Cardiac septum (tissue), 1 donor: Measurements from ENCODE around the gene RPS17. TPM values are rescaled to one million over a fixed set of nuclear protein-coding genes. Genes with fewer than 3 reads are reported as not detected.
A peak's percentile ranks its signal among the peaks of the same experiment; 100 is the strongest.
"Not testable (repeated sequence)": the region's sequence is repeated elsewhere in the genome, so short reads cannot be mapped to it uniquely, and the experiment has no call there.

Source experiments
- DNase-seq: peaks from one replicate; pipeline ENCODE4 v3.0.0-alpha.2; 2020; ENCODE audit warnings: low spot score
- intact Hi-C: fragments of 100-400 bp; cut with DNase I; formaldehyde crosslinking; loops from one replicate; pipeline ENCODE4 v1.14.0; 2022
- total RNA-seq: library from RNA; stranded (reverse); fragmentation: NEBNext Ultra II Directional; extraction: Animal tissue kit (Norgen Biotek cat#: 25700); gene quantifications from one replicate; pipeline ENCODE4 v1.2.1, GENCODE V29; 2021
- donor health status: DM: no; HTN: no; CAD: no.

The RPS17 gene
- total RNA-seq, 1 donor from 2014 or later: 614 TPM

DNA sequence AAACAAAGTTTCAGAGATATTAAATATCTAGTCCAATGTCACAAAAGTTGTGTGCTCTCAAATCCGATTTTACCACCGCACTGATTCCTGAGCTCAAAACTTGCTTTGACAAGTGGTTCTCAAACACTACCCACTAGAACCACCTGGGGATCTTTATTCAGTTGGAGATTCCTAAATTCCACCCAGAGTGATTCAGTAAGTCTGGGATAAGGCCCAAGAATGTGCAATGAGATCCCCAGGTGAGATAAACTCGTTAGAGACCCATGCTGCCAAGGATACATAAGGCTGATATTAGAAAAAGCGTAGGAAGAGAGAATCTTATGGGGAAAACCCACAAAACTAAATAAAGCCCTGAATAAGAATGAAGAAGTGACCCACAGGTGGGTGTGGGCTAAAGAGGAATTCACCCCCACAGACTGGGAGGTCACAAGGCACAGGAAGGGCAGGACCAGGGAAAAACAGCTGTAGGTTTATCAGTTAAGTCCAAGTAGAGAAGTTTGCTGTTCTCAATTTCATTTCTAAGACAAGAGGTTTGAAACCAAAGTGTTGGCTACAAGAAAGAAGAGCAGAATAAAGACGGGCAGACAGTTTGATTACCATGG, 11.5 kb upstream of the RPS17 start:
- DNase-seq: no peak
- intact Hi-C loops: no loop called here

DNA sequence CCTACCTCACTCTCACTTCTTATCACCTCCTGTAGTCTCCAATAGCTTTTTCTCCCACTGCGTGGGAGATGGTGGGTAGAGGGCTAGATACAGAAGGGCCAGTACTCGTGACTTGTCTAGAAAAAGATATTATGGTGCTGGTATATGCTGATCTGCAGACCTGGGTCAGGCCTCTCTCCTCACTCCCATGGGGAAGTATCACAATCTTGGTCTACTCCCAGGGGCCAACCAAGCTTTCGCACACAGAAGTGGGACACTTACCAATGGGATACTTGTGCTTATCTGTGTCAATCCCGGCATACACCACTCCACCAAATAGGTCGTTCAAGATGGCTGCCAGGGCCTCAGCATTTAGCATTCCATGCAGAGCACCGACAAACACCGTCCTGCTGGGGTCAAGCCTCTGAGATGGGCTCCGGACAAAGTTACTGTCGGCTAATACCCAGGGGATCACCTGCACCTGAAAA, 9.0 kb upstream of the RPS17 start:
- DNase-seq: peak; percentile 44
- intact Hi-C loops: no loop called here

DNA sequence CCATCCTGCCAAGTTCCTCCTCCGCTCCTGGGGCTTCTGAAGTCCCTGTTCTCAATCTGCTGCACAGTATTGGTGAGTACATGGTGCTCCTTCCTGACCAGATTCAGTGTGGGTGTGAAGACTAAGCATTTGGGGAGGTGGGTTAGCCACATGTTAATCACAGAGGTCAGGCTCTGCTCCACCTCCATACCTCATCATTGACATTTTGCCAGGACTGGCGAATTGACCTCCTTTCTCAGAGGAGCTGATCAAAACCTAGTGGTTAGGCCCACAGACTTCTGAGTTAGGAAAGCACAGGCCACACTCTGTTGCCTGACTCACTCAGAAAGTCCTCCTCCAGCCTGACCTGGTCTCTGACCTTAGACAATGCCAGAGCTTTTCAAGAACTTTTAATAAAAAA, 8.4 kb upstream of the RPS17 start:
- intact Hi-C loops: no loop called here
- DNase-seq: peak; percentile 41

DNA sequence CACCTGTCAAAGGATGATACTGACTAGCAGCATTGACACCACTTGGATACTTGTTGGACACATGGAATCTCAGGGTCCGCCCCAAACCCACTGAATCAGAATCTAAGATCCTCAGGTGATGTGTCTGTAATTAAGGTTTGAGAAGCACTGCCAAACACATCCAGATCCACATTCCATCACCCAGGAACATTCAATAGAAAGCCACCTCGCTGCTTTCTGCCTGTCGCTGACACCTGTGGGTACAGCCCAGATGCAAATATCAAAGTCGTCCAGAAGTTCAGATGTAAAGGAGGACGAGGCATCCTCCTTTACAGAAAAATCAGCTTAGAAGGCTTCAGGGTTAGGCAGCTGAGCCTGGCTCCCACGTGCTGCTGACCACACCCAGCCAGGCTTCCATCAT, 5.2 kb upstream of the RPS17 start:
- intact Hi-C loops: no loop called here
- no peak for DNase-seq

DNA sequence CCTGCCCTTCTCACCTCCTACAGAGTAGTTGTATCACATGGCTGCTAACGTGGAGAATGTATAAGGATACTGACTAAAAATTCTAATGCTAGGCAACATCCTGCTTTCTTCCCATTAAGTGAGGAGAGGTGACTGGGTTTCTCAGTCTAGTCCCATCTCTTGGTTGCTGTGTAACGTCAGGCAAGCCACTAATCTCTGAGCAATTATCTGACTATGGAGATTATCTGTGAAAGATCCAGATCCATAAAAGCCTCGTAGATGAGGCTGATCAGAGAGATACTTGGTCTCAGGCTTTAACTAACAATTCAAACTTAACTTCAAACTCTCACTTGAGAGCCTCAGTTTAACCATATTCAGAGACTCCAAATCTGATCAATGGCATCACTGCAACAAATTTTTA, 4.7 kb upstream of the RPS17 start:
- no peak for DNase-seq
- intact Hi-C loops: no loop called here

DNA sequence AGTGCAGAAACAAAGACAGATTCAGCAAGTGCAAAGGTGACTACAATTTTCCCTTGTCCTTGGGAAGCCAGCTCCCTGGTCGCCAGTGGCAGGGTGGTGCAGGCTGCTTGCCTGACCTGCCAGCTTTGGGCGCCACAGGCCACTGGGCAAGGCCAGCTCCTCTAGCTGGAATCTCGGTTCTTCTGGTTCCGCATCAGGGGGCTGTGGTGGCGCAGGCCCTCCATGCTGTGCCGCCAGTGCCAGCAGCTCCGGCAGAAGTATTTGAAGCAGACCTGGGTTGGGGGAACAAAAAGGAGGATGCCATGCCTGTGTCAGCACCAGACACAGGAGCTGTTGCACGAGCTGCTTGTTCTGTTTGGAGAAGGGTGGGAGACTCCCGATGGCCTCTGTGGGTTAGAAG, 4.2 kb upstream of the RPS17 start:
- peak; percentile 27 for DNase-seq
- intact Hi-C loops: no loop called here

DNA sequence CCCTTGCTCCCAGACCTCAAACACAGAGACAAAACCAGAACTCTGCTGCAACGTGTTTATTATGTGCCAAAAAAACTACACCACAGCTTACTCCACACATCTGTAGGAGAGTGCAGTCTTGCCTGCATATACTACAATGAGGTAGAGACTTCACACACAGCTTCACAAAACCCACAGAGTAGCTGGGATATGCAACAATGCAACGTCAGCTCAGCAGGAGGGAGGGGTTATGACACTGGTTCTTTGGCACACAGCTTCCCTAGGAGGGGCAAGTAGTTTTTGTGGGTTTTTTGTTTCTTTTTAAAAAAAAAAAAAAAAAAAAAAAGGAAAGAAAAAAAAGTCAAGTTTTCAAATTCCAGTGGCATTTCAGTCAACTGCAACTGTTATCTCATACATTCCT, 2.9 kb upstream of the RPS17 start:
- no peak for DNase-seq
- intact Hi-C loops: no loop called here

DNA sequence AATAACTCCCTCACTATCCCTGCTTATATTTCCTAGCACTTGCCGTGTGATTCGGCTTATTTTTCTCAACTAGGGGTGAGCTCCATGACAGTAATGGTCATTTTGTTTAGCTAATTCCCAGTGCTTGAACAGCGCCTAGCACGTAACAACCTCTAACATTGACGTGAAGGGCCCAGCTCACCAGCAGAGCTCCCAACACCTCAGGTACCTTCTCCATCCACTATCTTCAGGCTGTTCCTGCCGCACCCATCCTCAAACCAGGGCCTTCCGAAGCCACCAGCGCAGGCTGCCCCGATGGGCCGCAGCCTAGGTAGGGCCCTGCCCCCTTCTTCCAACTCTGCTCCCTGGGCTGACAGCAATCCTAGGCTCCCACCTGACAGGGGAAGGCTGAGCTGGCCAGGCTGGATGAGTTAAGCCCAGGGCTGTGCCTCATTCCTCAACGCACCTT, 751 bp upstream of the RPS17 start:
- no peak for DNase-seq
- intact Hi-C loops: loop anchor here (1.0 kb wide), 1 partner anchor 209 kb away; no protein-coding TSS in a partner anchor

DNA sequence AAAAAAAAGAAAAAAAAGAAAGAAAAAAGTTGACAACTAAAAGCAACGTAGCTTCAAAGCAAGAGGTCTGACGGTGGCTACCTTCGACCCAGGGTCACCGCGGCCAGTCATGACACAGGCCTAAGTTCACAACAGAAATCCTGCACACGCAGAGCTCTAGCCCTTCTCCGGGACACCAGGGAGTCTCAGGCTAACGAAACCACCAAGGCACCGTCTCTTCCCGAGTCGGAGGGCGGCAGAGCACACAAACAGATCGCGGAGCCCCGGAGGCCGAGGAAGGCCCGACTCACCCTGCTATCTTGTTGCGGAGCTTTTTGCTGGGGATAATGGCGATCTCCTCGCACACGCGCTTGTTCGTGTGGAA, 584 bp downstream of the RPS17 start:
- intact Hi-C loops: loop anchor here (1.0 kb wide), 1 partner anchor 211 kb away; no protein-coding TSS in a partner anchor
- DNase-seq: no peak

DNA sequence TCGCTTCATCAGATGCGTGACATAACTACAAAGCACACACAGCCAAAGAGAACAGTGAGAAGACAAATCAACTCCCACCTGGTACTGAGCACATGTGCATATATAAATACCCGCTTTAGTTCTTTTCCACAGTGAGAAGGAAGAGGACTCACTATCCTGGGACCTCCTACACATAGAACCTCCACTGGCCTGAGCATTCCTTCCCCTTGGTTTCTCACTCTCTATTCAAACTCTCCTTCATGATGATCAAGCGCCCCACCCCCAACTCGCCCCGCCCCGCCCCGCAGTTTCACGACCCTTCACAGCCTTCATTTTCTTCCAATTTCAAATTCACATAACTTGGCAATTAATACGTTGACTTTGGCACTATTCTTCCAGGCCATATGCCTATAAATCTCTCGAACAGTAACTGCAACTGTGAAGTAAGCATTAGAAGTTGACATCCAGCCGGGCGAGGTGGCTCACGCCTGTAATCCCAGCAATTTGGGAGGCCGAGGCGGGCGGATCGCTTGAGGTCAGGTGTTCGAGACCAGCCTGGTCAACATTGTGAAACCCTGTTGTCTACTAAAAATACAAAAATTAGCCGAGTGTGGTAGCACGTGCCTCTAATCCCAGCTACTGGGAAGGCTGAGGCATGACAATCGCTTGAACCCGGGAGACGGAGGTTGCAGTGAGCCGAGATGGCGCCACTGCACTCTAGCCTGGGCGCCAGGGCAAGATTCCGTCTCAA, 1.1 kb downstream of the RPS17 start:
- intact Hi-C loops: no loop called here
- DNase-seq: no peak

DNA sequence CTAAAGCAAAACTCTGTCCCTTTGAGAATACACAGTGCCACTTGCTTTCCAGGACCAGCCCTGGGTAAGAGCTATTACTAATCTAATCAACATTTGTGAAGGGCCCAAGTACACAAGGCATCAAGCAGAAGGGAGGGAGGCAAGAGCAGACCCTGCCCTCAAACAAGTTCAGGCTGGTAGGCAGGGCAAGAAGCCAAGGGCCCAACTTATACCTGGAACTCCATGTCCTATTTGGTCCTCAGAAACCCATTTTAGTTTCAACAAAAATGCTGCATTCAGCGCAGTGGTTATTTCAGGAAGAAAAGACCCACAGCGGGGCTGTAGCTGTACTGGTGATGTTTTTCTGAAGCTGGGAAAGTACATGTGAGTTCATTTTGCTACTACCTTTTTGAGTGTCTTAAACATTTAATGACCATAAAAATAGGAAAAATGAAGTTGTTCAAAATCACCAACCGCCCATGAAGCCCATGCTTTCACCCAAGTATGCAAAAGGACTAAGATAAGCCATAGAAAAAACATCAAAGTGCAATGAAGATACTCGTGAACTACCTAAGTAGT, 2.8 kb downstream of the RPS17 start:
- DNase-seq: no peak
- intact Hi-C loops: no loop called here

DNA sequence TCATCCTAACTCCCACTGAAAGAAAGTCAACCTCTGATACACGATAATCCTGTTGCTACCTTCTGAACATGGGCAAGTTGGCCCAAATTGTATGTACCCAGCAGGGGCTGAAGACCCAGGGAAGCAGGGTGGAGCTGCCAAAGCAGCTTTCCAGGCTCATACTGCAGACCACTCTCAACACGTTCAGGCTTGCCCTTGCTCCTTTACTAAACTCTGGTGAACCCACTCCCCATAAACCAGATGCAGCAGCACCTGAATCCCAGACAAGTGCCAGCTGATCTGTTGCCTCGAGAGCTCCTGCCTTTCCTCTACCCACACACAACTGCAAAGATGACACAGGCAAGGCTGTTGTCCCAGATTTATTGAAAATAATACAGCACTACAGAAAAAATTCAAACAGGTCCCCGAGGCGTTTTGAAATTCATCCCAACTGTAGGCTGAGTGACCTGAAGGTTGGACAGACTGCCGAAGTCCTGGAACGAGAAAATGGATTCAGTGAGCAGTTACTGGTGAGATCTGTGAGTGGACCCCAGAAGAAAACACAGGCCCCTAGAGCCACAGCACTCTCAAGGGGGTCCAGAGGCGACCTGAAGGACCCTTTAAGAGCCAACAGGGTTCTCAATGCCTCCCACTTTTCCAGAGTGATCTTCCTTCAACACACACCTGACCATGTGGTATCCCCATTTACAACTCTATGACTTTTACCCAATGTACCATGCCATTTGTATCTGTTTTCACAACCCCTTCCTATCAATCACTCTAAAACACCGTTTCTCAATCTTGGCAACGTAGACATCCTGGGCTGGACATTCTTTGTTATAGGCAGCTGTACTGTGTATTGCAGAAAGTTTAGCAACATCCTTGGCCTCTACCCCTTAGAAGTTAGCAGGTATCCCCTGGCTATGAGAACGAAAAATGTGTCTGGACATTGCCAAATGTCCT, 3.6 kb downstream of the RPS17 start:
- DNase-seq: no peak
- intact Hi-C loops: no loop called here

DNA sequence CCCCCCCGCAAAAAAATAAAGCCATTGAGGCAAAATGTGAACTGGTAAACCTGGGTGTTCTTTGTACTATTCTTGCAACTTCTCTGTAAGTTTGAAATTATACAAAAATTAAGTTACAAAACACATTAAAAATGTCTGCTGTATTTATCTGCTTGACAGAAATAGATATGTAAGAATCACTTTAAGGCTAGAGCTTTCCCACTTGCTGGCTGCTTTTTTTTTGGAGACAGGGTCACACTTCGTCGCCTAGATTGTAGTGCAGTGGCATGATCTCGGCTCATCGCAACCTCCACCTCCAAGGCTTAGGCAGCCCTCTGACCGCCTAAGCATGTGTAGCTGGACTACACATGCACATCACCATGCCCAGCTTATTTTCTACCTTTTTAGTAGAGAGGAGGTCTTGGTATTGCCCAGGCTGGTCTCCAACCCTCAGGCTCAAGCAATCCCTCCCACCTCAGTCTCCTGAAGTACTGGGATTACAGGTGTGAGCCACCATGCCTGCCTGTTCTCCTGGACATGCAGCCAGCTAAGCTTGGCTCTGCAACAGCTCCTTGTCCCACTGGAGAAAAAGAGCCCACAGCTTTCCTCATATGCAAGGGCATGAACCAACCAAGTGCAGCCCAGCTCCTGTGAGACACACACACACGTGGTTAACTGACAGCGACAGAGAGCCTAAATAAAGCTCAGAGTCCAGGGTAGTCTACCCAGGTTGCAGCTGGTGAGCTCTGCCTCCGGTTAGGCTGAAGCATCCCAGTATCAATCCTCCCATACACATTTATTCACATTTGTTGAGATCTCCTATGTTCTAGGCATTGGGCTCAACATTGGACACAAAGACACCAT, 4.5 kb downstream of the RPS17 start:
- intact Hi-C loops: no loop called here

DNA sequence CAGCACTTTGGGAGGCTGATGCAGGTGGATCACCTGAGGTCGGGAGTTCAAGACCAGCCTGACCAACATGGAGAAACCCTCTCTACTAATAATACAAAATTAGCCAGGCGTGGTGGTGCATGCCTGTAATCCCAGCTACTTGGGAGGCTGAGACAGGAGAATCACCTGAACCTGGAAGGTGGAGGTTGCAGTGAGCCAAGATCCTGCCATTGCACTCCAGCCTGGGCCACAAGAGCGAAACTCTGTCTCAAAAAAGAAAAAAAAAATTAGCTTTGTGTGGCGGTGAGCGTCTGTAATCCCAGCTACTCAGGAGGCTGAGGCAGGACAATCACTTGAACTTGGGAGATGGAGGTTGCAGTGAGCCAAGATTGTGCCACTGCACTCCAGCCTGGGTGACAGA, 5.1 kb downstream of the RPS17 start:
- DNase-seq, intact Hi-C loops: not testable (repeated sequence)

More for the DNA sequence above, 4.5 kb downstream of the RPS17 start:
- no peak for DNase-seq

DNA sequence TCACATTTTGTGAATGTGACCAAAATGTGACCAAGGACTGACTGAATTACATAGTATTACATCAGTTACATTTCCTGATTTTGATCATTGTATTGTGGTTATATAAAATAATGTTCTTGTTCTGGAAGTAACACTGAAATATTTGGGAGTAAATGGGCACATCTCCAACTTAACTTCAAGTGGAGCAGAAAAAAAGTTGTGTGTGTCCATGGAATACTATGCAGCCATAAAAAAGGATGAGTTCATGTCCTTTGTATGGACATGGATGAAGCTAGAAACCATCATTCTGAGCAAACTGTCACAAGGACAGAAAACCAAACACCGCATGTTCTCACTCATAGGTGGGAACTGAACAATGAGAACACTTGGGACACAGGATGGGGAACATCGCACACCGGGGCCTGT, 5.8 kb downstream of the RPS17 start:
- intact Hi-C loops: not testable (repeated sequence)

DNA sequence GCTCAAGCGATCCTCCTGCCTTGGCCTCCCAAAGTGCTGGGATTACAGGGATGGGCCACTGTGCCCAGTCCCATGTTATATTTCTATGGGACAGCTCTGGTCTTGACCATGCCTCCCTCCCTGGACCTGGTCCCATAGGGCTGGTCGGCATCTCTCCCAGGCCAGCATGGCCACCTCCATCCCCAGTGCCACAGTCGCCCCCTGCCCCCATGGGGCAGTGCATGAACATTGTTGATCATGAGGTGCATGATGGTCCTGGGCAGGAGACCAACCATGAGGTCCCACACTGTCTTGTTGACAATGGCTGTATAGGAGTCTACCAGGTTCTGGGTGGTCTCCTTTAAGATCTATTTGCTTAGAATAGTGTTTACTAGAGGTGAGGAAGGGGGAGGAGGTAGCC, 6.5 kb downstream of the RPS17 start:
- intact Hi-C loops: no loop called here
- DNase-seq: no peak

More for the DNA sequence above, 5.8 kb downstream of the RPS17 start:
- not testable (repeated sequence) for DNase-seq

DNA sequence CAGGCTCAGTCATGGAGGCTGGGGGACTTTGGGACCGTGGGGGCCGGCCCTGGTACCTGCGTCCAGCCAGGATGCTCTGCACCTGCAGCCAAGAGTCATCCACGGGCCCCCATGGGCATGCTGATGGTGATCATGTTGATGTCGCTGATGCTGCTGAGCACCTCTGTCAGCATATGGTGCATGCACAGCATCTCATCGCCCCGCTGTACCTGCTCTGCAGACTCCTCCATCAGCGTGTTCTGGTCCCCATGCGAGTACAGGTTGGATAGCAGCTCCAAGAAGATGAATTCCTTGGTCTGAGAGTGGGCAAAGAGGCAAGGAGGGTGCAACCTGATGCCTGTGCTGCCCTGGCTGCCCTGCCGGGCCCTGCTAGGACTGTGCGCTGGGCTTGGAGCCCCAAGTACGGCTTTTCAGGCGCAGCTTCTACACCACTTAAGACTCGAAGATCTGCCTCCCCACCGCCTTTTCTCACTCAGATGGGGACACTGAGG, 7.2 kb downstream of the RPS17 start:
- intact Hi-C loops: no loop called here
- DNase-seq: no peak

DNA sequence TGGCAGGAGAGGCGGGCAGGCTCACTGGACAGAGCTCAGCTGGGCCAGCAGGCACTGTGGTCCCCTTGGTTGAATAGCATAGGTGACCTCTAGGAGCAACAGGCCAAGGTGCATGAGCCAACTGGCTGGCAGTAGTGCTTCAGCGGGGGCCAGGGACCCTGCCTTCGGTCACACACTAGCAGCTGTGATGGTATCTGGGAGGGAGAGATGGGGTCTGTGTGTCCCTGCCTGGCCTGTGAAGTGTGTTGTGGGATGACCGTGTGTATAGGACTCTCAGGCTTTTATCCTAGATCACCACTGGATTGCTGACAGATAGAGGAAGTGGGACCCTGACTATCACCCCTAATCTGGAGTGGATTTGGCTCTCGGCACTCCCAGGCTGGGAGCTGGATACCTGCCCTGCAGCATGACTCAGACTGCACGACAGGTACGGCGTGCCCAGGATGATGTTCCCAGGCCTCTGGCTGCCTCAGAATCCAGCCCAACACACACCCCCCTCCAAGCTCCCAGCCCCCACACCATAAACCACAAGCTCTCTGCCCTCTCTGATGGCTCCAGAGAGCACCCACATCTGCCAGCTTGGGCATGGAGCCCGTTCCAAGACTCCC, 7.8 kb downstream of the RPS17 start:
- no peak for DNase-seq

More for the DNA sequence above, 7.8 kb downstream of the RPS17 start:
- intact Hi-C loops: no loop called here
